ENCODE data around the gene LGALS9. TPM values are rescaled to one million over a fixed set of nuclear protein-coding genes. Genes with fewer than 3 reads are reported as not detected.

LGALS9 gene
- polyA plus RNA-seq, 1 of the 3 experiments (the other 2 are of a cell fraction): 0.21 TPM

DNA sequence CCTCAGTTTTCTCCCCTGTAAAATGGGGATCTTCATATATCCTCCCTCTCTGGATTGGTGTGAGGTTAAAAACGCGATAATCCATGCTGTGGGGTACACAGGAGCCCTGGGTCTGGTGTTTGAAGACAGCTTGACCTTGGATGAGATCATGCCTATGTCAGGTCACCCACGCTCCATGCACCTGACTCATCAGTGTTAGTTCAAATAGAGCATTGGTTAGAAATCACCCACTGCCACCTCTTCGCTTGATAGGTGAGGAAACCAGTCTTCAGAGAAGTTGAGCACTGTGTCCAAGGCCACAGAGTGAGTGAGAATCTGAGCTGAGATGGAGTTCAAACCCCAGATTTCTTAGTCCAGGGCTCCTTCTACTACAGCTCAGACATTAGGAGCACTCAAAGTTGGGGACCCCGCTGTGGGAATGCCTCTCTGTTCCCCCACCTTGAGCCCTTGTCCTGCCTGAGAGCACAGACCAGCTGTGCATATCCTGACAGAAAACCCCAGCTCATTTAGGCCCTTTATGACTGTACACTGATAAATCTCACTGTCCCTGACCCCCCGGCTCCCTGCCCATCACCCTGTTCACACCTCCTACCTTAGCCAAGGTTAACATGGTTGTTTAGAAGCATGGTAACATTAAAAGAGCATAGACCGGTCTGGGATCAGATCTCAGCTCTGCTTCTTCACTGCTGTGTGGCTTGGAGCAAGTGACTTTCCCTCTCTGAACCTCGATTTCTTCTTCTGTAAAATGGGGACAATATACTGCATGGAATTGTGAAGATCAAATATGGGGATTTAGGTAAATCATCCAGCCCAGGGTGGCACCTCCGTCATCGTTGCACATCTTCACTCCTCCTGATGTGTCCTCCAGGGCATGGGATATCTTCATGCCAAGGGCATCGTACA, 22.4 kb upstream of the LGALS9 start:
- H3K9me2 ChIP-seq: no peaks in the 10 kb centered on the region
- no peaks in the 10 kb centered on the region; a peak in 1 of 4 replicates for H3K4me1 ChIP-seq (ENCODE audit: control insufficient read depth in 1 of 2, insufficient read depth in 2 of 2, low read depth in 1 of 2, low read length in 1 of 2)
- H3K9me3 ChIP-seq: no peaks in the 10 kb centered on the region
- H3F3A ChIP-seq (replicated peaks; ENCODE audit: insufficient read depth): no peaks in the 10 kb centered on the region
- 90% methylated on average over 11 of the region's 11 CpGs for WGBS (ENCODE audit: low lambda C conversion rate)
- no peak overlapping the region for H3K27ac ChIP-seq (ENCODE audit: low read depth in 2 of 2, low read length in 1 of 2)
- TF ChIP-seq FOSL2 (IDR thresholded peaks at IDR 0.05; ENCODE audit: borderline replicate concordance, low read depth) (no peak), CHD2 (IDR thresholded peaks at IDR 0.05; ENCODE audit: low read length, partially characterized antibody) (no peak)
- H3K4me2 ChIP-seq: no peak overlapping the region
- H3K9ac ChIP-seq: no peak overlapping the region
- CTCF ChIA-PET: interaction anchor here (1.2 to 20.9 kb wide), 12 partner anchors 6 to 372 kb away, joined by 3 to 365 read pairs (median 6); no protein-coding TSS in a partner anchor
- DNase-seq: no peak
- H3K79me2 ChIP-seq (ENCODE audit: insufficient read depth): no peaks in the 10 kb centered on the region
- H3K36me3 ChIP-seq (replicated peaks in 1 of 2; ENCODE audit: control insufficient read depth in 1 of 2, insufficient read depth in 2 of 2, low read length in 1 of 2): peaks cover 12 to 36% of the 10 kb centered on the region in 2 experiments
- no peaks in the 10 kb centered on the region for H3K27me3 ChIP-seq (ENCODE audit: insufficient read depth)
- POLR2A ChIA-PET: no interaction called here
- H3K4me3 ChIP-seq (ENCODE audit: low read depth in 2 of 2, low read length in 1 of 2): no peak overlapping the region
- H2AFZ ChIP-seq (ENCODE audit: low read depth): no peak overlapping the region
- no peaks in the 10 kb centered on the region for H4K20me1 ChIP-seq (ENCODE audit: insufficient read depth)

DNA sequence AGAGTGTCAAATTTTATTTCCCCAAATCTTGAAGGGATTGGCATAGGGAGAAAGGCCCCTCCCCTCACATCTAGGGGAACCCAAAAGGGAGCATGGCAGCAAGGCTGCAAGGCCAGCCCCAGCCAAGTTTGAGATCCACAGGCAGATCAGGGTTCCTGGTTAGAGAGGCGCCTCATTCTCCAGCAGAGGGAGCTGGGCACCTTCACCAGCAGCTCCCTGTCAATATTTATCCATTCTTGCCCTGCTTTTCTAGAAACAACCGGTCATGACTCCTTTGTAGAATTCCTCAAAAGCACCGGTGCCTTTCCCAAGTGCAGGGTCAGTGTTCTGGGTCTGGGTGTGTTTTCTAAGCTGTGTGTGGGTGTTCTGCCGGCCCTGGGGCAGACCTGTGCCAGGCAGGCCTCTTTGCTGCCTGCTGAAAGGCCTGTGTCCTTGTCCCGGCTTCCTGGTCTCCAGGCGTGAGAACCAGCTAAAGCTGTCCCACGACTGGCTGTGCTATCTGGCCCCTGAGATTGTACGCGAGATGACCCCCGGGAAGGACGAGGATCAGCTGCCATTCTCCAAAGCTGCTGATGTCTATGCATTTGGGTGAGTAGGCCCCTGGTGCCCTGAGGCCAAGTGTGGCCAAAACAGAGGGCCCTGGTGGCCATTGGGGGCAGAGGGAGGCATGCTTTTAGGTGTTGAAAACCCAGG, 21.2 kb upstream of the LGALS9 start:
- no peaks in the 10 kb centered on the region for H3K9me2 ChIP-seq
- no peaks in the 10 kb centered on the region for H4K20me1 ChIP-seq (ENCODE audit: insufficient read depth)
- H3K36me3 ChIP-seq (replicated peaks in 1 of 2; ENCODE audit: control insufficient read depth in 1 of 2, insufficient read depth in 2 of 2, low read length in 1 of 2): peaks cover 12 to 33% of the 10 kb centered on the region in 2 experiments
- WGBS (ENCODE audit: low lambda C conversion rate): 81% methylated on average over 11 of the region's 11 CpGs
- no peaks in the 10 kb centered on the region for H3K9me3 ChIP-seq
- H3K4me3 ChIP-seq (ENCODE audit: low read depth in 2 of 2, low read length in 1 of 2): no peak overlapping the region
- no peak overlapping the region for H3K27ac ChIP-seq (ENCODE audit: low read depth in 2 of 2, low read length in 1 of 2)
- DNase-seq: peak; percentile 61
- POLR2A ChIA-PET: no interaction called here
- H3F3A ChIP-seq (replicated peaks; ENCODE audit: insufficient read depth): no peaks in the 10 kb centered on the region
- no peak overlapping the region for H3K4me2 ChIP-seq
- no peaks in the 10 kb centered on the region; a peak in 1 of 4 replicates for H3K4me1 ChIP-seq (ENCODE audit: control insufficient read depth in 1 of 2, insufficient read depth in 2 of 2, low read depth in 1 of 2, low read length in 1 of 2)
- H3K27me3 ChIP-seq (ENCODE audit: insufficient read depth): no peaks in the 10 kb centered on the region
- H3K9ac ChIP-seq: no peak overlapping the region
- no peaks in the 10 kb centered on the region for H3K79me2 ChIP-seq (ENCODE audit: insufficient read depth)
- no peak overlapping the region for H2AFZ ChIP-seq (ENCODE audit: low read depth)
- CTCF ChIA-PET: interaction anchor here (0.6 to 20.9 kb wide), 24 partner anchors 7 to 380 kb away, joined by 3 to 365 read pairs (median 4); partner anchors contain the start of gene KSR1
- TF ChIP-seq YY1 (IDR thresholded peaks at IDR 0.05; ENCODE audit: low read depth) (no peak), POLR2AphosphoS5 (IDR thresholded peaks at IDR 0.05; ENCODE audit: low read depth, low read length) (no peak), SMC3 (IDR thresholded peaks at IDR 0.05; ENCODE audit: low read depth, low read length) (peak; percentile 55), NRF1 (IDR thresholded peaks at IDR 0.05; ENCODE audit: low read depth, low read length) (no peak), NFIC (IDR thresholded peaks at IDR 0.05; ENCODE audit: borderline replicate concordance) (no peak), RXRA (IDR thresholded peaks at IDR 0.05; ENCODE audit: borderline replicate concordance, low read depth) (no peak), EP300 (IDR thresholded peaks at IDR 0.05; ENCODE audit: borderline replicate concordance in 1 of 2, low read depth in 1 of 2, low read length in 1 of 2) (no peak), RAD21 (IDR thresholded peaks at IDR 0.05; ENCODE audit: low read length) (peak; percentile 63), FOXM1 (IDR thresholded peaks at IDR 0.05; ENCODE audit: low read depth) (no peak), RCOR1 (IDR thresholded peaks at IDR 0.05; ENCODE audit: low read length) (no peak), ELF1 (IDR thresholded peaks at IDR 0.05) (no peak), GATA2 (CRISPR knock-in tag; IDR thresholded peaks at IDR 0.05) (no peak), FOXJ3 (CRISPR knock-in tag; IDR thresholded peaks at IDR 0.05) (no peak), FOSL2 (IDR thresholded peaks at IDR 0.05; ENCODE audit: borderline replicate concordance, low read depth) (no peak), SIN3A (IDR thresholded peaks at IDR 0.05; ENCODE audit: borderline replicate concordance, low read depth, low read length) (no peak)
- TF ChIP-seq, protein P1, sequence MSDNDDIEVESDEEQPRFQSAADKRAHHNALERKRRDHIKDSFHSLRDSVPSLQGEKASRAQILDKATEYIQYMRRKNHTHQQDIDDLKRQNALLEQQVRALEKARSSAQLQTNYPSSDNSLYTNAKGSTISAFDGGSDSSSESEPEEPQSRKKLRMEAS (IDR thresholded peaks at IDR 0.05; ENCODE audit: low read depth): no peak
- TF ChIP-seq, protein P2, sequence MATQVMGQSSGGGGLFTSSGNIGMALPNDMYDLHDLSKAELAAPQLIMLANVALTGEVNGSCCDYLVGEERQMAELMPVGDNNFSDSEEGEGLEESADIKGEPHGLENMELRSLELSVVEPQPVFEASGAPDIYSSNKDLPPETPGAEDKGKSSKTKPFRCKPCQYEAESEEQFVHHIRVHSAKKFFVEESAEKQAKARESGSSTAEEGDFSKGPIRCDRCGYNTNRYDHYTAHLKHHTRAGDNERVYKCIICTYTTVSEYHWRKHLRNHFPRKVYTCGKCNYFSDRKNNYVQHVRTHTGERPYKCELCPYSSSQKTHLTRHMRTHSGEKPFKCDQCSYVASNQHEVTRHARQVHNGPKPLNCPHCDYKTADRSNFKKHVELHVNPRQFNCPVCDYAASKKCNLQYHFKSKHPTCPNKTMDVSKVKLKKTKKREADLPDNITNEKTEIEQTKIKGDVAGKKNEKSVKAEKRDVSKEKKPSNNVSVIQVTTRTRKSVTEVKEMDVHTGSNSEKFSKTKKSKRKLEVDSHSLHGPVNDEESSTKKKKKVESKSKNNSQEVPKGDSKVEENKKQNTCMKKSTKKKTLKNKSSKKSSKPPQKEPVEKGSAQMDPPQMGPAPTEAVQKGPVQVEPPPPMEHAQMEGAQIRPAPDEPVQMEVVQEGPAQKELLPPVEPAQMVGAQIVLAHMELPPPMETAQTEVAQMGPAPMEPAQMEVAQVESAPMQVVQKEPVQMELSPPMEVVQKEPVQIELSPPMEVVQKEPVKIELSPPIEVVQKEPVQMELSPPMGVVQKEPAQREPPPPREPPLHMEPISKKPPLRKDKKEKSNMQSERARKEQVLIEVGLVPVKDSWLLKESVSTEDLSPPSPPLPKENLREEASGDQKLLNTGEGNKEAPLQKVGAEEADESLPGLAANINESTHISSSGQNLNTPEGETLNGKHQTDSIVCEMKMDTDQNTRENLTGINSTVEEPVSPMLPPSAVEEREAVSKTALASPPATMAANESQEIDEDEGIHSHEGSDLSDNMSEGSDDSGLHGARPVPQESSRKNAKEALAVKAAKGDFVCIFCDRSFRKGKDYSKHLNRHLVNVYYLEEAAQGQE (IDR thresholded peaks at IDR 0.05; ENCODE audit: low read depth, low read length): no peak
- TF ChIP-seq, protein P3, sequence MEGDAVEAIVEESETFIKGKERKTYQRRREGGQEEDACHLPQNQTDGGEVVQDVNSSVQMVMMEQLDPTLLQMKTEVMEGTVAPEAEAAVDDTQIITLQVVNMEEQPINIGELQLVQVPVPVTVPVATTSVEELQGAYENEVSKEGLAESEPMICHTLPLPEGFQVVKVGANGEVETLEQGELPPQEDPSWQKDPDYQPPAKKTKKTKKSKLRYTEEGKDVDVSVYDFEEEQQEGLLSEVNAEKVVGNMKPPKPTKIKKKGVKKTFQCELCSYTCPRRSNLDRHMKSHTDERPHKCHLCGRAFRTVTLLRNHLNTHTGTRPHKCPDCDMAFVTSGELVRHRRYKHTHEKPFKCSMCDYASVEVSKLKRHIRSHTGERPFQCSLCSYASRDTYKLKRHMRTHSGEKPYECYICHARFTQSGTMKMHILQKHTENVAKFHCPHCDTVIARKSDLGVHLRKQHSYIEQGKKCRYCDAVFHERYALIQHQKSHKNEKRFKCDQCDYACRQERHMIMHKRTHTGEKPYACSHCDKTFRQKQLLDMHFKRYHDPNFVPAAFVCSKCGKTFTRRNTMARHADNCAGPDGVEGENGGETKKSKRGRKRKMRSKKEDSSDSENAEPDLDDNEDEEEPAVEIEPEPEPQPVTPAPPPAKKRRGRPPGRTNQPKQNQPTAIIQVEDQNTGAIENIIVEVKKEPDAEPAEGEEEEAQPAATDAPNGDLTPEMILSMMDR (IDR thresholded peaks at IDR 0.05): peak; percentile 49
- TF ChIP-seq, protein P4, sequence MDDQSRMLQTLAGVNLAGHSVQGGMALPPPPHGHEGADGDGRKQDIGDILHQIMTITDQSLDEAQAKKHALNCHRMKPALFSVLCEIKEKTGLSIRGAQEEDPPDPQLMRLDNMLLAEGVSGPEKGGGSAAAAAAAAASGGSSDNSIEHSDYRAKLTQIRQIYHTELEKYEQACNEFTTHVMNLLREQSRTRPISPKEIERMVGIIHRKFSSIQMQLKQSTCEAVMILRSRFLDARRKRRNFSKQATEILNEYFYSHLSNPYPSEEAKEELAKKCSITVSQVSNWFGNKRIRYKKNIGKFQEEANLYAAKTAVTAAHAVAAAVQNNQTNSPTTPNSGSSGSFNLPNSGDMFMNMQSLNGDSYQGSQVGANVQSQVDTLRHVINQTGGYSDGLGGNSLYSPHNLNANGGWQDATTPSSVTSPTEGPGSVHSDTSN (IDR thresholded peaks at IDR 0.05): no peak
